A549 treated with Mapracorat at 1 μM for 4 hours (cell line): Measurements from ENCODE around the gene LAX1. TPM values are rescaled to one million over a fixed set of nuclear protein-coding genes. Genes with fewer than 3 reads are reported as not detected.

Experiments
- total RNA-seq: library from RNA; stranded (reverse); fragments of 200-300 nt; extraction: Qiagen RNA extraction; gene quantifications from 5 replicates; pipeline ENCODE4 v1.2.3, GENCODE V29; 2022

LAX1 gene
- not detected in 5 replicates for total RNA-seq

GRCh38 chr1:203765029-203765837 lies at the start of gene LAX1:
LAX1 (plus strand) TSS chr1:203765183; CDS start chr1:203765566, 383 bp downstream.

GRCh38 chr1:203795441-203796235 lies 30.7 kb downstream of the LAX1 start, which contains the start of the genes ZBED6 and ZC3H11A:
ZBED6 (plus strand) TSS chr1:203795623; CDS start chr1:203797523, 1,900 bp downstream.
ZC3H11A (plus strand) TSS chr1:203795623; CDS start chr1:203817071, 21,448 bp downstream.

Other genes starting within 250 kb of the LAX1 start
- 14.2 to 23.0 TPM (median 19.8 TPM) in 5 replicates for gene ATP2B4, start 138.4 kb upstream of the LAX1 start, total RNA-seq
- gene ZBED6, start 30.4 kb downstream of the LAX1 start, total RNA-seq, result 1.1 to 4.7 TPM (median 3.5 TPM) in 5 replicates
- 38.0 to 50.1 TPM (median 39.8 TPM) in 5 replicates for gene ZC3H11A, start 30.4 kb downstream of the LAX1 start, total RNA-seq
- 168 to 264 TPM (median 241 TPM) in 5 replicates for gene SNRPE, start 96.4 kb downstream of the LAX1 start, total RNA-seq